Upper lobe of left lung (tissue), 4 donors: ENCODE results near the gene SLC38A2.

Experiments
- POLR2A ChIP-seq, 4 donors: fragments of 450-650 bp; IDR thresholded peaks; one replicate each; pipeline ENCODE4 v1.5.1; 2016 to 2017; ENCODE audit warnings: antibody characterized with exemption in 4 of 4, mild to moderate bottlenecking in 2 of 4
- POLR2AphosphoS5 ChIP-seq, 2 donors: sonication (generic); formaldehyde crosslinking; IDR thresholded peaks; one replicate each; pipeline ENCODE4 v1.5.1; 2017; ENCODE audit warnings: antibody characterized with exemption in 2 of 2
- TF ChIP-seq, protein P1 (sequence below), 6 experiments: fragments of 450-650 bp in 4 of 6; fragments of 200-600 bp in 2 of 6; sonication (generic) in 2 of 6; IDR thresholded peaks; one replicate each; pipeline ENCODE4 v1.5.1; 2016 to 2019; ENCODE audit warnings: antibody characterized with exemption in 6 of 6

- TF ChIP-seq, protein P1, sequence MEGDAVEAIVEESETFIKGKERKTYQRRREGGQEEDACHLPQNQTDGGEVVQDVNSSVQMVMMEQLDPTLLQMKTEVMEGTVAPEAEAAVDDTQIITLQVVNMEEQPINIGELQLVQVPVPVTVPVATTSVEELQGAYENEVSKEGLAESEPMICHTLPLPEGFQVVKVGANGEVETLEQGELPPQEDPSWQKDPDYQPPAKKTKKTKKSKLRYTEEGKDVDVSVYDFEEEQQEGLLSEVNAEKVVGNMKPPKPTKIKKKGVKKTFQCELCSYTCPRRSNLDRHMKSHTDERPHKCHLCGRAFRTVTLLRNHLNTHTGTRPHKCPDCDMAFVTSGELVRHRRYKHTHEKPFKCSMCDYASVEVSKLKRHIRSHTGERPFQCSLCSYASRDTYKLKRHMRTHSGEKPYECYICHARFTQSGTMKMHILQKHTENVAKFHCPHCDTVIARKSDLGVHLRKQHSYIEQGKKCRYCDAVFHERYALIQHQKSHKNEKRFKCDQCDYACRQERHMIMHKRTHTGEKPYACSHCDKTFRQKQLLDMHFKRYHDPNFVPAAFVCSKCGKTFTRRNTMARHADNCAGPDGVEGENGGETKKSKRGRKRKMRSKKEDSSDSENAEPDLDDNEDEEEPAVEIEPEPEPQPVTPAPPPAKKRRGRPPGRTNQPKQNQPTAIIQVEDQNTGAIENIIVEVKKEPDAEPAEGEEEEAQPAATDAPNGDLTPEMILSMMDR (IDR thresholded peaks at IDR 0.05), result peak in 1 of 6 experiments; percentile 8
- TF ChIP-seq POLR2AphosphoS5 (IDR thresholded peaks at IDR 0.05) (peak; percentile 100), POLR2A (IDR thresholded peaks at IDR 0.05) (peak; percentile 95 to 100 (median 99))
These were observed at the start of gene SLC38A2 for GRCh38 chr12:46372544-46373300.
